ENCODE measurements around the gene SPAG16. TPM values are rescaled to one million over a fixed set of nuclear protein-coding genes. Genes with fewer than 3 reads are reported as not detected.

The SPAG16 gene
- total and polyA plus RNA-seq, 2 donors from 2014 or later = 35.9 to 38.5 TPM

GRCh38 chr2:214158851-214159250 lies 874.6 kb downstream of the SPAG16 start:
- Histone ChIP-seq H3K36me3 (ENCODE audit: control insufficient read depth in 2 of 3, insufficient read depth in 3 of 3, low read length in 3 of 3) (no peaks in the 10 kb centered on the region), H3K9ac (ENCODE audit: low read length in 3 of 3) (no peak overlapping the region), H3K27ac (ENCODE audit: low read depth in 2 of 2, low read length in 2 of 2) (no peak overlapping the region), H3K4me1 (ENCODE audit: control insufficient read depth in 2 of 3, insufficient read depth in 2 of 3, low read depth in 1 of 3, low read length in 3 of 3) (no peaks in the 10 kb centered on the region), H3K9me3 (ENCODE audit: control insufficient read depth in 2 of 3, insufficient read depth in 1 of 3, low read length in 3 of 3) (no peaks in the 10 kb centered on the region), H3K4me3 (ENCODE audit: low read length in 3 of 3) (no peak overlapping the region), H3K27me3 (ENCODE audit: control insufficient read depth, insufficient read depth, low read length) (no peaks in the 10 kb centered on the region)
- FAIRE-seq (no peak), DNase-seq (no peak)
- intact Hi-C loops (cut with DNase I) = no loop called here
- TF ChIP-seq, protein P1, sequence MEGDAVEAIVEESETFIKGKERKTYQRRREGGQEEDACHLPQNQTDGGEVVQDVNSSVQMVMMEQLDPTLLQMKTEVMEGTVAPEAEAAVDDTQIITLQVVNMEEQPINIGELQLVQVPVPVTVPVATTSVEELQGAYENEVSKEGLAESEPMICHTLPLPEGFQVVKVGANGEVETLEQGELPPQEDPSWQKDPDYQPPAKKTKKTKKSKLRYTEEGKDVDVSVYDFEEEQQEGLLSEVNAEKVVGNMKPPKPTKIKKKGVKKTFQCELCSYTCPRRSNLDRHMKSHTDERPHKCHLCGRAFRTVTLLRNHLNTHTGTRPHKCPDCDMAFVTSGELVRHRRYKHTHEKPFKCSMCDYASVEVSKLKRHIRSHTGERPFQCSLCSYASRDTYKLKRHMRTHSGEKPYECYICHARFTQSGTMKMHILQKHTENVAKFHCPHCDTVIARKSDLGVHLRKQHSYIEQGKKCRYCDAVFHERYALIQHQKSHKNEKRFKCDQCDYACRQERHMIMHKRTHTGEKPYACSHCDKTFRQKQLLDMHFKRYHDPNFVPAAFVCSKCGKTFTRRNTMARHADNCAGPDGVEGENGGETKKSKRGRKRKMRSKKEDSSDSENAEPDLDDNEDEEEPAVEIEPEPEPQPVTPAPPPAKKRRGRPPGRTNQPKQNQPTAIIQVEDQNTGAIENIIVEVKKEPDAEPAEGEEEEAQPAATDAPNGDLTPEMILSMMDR (IDR thresholded peaks at IDR 0.05; ENCODE audit: borderline replicate concordance, extremely low read depth, insufficient read depth) = no peak

DNA sequence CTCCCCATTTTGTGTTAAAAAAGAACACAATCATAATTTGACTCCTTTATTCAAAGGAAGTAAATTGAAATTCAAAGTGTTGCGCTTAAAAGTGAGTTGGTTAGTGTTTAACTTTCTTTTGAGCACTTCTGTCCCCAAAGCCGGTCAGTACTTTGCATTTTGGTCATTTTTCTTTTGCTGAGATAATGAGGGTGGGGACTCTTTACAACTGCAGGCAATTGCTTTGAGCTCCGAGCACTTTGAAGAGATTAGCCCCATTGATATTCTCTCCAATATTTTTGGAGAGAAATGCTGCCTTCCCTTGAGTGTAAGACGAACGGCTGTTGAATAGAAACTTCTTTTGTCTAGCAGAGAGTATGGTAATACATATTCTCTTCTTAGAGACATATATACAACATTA lies 885.0 kb downstream of the SPAG16 start:
- FAIRE-seq (no peak), DNase-seq (no peak)
- Histone ChIP-seq H3K36me3 (ENCODE audit: control insufficient read depth in 2 of 3, insufficient read depth in 3 of 3, low read length in 3 of 3) (no peaks in the 10 kb centered on the region), H3K9me3 (ENCODE audit: control insufficient read depth in 2 of 3, insufficient read depth in 1 of 3, low read length in 3 of 3) (no peaks in the 10 kb centered on the region), H3K27me3 (ENCODE audit: control insufficient read depth, insufficient read depth, low read length) (no peaks in the 10 kb centered on the region), H3K27ac (ENCODE audit: low read depth in 2 of 2, low read length in 2 of 2) (no peak overlapping the region), H3K4me1 (ENCODE audit: control insufficient read depth in 2 of 3, insufficient read depth in 2 of 3, low read depth in 1 of 3, low read length in 3 of 3) (no peaks in the 10 kb centered on the region), H3K9ac (ENCODE audit: low read length in 3 of 3) (no peak overlapping the region), H3K4me3 (ENCODE audit: low read length in 3 of 3) (no peak overlapping the region)
- TF ChIP-seq, protein P1 (IDR thresholded peaks at IDR 0.05; ENCODE audit: borderline replicate concordance, extremely low read depth, insufficient read depth) = no peak
- intact Hi-C loops (cut with DNase I) = no loop called here

DNA sequence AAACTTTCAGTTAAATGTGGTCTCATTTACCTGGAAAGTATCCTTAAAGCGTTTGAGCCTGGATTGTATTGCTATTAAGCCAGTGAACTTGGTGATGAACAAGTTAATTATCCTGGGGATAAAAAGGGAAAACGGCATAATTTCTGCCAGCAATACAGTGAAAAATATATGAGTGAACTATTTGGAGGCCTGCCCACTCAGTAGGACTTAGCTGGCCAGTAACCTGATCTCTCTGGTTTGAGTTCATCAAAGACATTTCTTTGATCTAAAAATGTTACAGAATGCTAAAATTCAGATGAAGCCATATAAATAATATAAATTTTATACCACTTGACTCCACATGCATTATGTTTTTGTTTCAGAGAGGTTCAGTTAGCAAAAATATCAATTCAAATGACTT lies 885.5 kb downstream of the SPAG16 start:
- Histone ChIP-seq H3K4me3 (ENCODE audit: low read length in 3 of 3) (no peak overlapping the region), H3K9me3 (ENCODE audit: control insufficient read depth in 2 of 3, insufficient read depth in 1 of 3, low read length in 3 of 3) (no peaks in the 10 kb centered on the region), H3K27ac (ENCODE audit: low read depth in 2 of 2, low read length in 2 of 2) (no peak overlapping the region), H3K4me1 (ENCODE audit: control insufficient read depth in 2 of 3, insufficient read depth in 2 of 3, low read depth in 1 of 3, low read length in 3 of 3) (no peaks in the 10 kb centered on the region), H3K9ac (ENCODE audit: low read length in 3 of 3) (no peak overlapping the region), H3K36me3 (ENCODE audit: control insufficient read depth in 2 of 3, insufficient read depth in 3 of 3, low read length in 3 of 3) (no peaks in the 10 kb centered on the region), H3K27me3 (ENCODE audit: control insufficient read depth, insufficient read depth, low read length) (no peaks in the 10 kb centered on the region)
- intact Hi-C loops (cut with DNase I) = no loop called here
- TF ChIP-seq, protein P1 (IDR thresholded peaks at IDR 0.05; ENCODE audit: borderline replicate concordance, extremely low read depth, insufficient read depth) = no peak
- DNase-seq (no peak), FAIRE-seq (no peak)

DNA sequence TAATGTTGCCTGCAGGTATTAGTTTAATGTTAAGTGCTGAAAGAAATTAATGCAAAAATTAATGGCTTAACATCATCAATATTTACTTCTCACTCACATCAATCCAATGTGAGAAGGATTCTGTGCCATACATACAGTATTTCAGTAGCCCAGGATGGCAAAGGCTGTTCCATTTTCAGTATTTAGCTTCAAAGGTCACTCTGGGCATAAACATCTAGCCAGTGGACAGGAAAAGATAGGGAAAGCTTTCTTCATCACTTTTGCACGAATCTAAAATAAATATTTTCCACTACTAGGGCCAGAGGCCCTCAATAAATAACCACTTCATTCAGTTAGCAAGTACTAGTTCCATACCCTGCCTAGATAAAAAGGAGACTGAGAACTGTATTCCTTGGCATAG lies 890.3 kb downstream of the SPAG16 start:
- intact Hi-C loops (cut with DNase I) = no loop called here
- DNase-seq (no peak), FAIRE-seq (no peak)
- Histone ChIP-seq H3K4me1 (ENCODE audit: control insufficient read depth in 2 of 3, insufficient read depth in 2 of 3, low read depth in 1 of 3, low read length in 3 of 3) (no peaks in the 10 kb centered on the region), H3K27me3 (ENCODE audit: control insufficient read depth, insufficient read depth, low read length) (no peaks in the 10 kb centered on the region), H3K27ac (ENCODE audit: low read depth in 2 of 2, low read length in 2 of 2) (no peak overlapping the region), H3K36me3 (ENCODE audit: control insufficient read depth in 2 of 3, insufficient read depth in 3 of 3, low read length in 3 of 3) (no peaks in the 10 kb centered on the region), H3K9me3 (ENCODE audit: control insufficient read depth in 2 of 3, insufficient read depth in 1 of 3, low read length in 3 of 3) (no peaks in the 10 kb centered on the region), H3K4me3 (ENCODE audit: low read length in 3 of 3) (no peak overlapping the region), H3K9ac (ENCODE audit: low read length in 3 of 3) (no peak overlapping the region)
- TF ChIP-seq, protein P1 (IDR thresholded peaks at IDR 0.05; ENCODE audit: borderline replicate concordance, extremely low read depth, insufficient read depth) = no peak

Data from kidney (tissue), 14 donors.